ENCODE results near the gene FIS1.
A peak's percentile ranks its signal among the peaks of the same experiment; 100 is the strongest.

FIS1 gene

DNA sequence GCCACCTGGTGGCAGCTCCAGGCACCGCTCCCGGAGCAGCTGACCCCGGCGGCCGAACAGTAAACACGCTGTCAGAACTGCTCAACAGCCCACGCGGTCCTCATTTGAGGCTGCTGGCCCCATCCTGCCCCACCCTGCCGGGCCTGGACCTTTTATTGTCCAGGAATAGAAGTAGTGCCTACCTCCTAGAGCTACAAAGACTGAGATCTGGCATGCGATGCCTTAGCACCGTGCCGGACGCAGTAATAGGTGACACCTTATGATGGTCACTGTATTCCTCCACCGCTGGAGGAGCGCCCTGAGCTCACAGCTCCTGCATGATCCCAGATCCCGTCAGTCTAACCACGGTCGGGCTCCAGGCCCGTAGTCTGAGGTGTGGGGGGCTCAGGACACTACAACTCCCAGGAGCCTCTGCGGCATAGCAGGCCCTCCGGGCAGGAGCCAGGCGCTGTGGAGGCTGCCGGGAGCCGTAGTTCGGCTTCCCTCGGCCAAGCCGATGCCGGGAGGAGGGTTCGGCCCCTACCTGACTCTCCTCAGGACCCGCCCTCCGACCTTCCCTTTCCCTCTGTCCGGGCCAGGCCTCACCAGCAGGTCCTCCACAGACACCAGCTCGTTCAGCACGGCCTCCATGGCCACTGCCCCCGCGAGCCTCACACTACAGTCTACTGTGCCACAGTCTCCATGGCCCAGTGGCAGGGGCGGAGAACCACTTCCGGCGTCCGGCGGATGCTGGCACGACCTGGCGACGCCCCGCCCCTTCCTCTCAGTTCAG, at the start of gene FIS1:
Gene FIS1 (minus strand): TSS at position 707 of the 772 bp plus-strand sequence. CDS start 77 bp downstream, at position 630.
- TF ChIP-seq SNAI2 (CRISPR knock-in tag; IDR thresholded peaks at IDR 0.05) (no peak), ZFP3 (CRISPR knock-in tag; IDR thresholded peaks at IDR 0.05) (0 out of 2 replicates have a peak, but pooled peaks have one; percentile 4), GLIS3 (CRISPR knock-in tag; IDR thresholded peaks at IDR 0.05) (no peak; the same call in 1 of the 2 replicates), ZC3H10 (CRISPR knock-in tag; IDR thresholded peaks at IDR 0.05) (no peak), ISL1 (CRISPR knock-in tag; IDR thresholded peaks at IDR 0.05) (no peak), RARB (CRISPR knock-in tag; IDR thresholded peaks at IDR 0.05) (no peak; the same call in 1 of the 2 replicates), ARNTL (CRISPR knock-in tag; IDR thresholded peaks at IDR 0.05; ENCODE audit: borderline replicate concordance, low read depth) (no peak), TCF4 (CRISPR knock-in tag; IDR thresholded peaks at IDR 0.05; ENCODE audit: borderline replicate concordance) (no peak), ESRRG (CRISPR knock-in tag; IDR thresholded peaks at IDR 0.05) (0 out of 2 replicates have a peak, but pooled peaks have one; percentile 76), PPARA (CRISPR knock-in tag; IDR thresholded peaks at IDR 0.05; ENCODE audit: borderline replicate concordance) (no peak), TOX (CRISPR knock-in tag; IDR thresholded peaks at IDR 0.05; ENCODE audit: borderline replicate concordance) (no peak), CSDC2 (CRISPR knock-in tag; IDR thresholded peaks at IDR 0.05) (no peak), ZFP30 (CRISPR knock-in tag; IDR thresholded peaks at IDR 0.05) (no peak), ZNF8 (CRISPR knock-in tag; IDR thresholded peaks at IDR 0.05) (no peak), ZNF70 (CRISPR knock-in tag; IDR thresholded peaks at IDR 0.05) (0 out of 2 replicates have a peak, but pooled peaks have one; percentile 21)
- TF ChIP-seq, protein P1, sequence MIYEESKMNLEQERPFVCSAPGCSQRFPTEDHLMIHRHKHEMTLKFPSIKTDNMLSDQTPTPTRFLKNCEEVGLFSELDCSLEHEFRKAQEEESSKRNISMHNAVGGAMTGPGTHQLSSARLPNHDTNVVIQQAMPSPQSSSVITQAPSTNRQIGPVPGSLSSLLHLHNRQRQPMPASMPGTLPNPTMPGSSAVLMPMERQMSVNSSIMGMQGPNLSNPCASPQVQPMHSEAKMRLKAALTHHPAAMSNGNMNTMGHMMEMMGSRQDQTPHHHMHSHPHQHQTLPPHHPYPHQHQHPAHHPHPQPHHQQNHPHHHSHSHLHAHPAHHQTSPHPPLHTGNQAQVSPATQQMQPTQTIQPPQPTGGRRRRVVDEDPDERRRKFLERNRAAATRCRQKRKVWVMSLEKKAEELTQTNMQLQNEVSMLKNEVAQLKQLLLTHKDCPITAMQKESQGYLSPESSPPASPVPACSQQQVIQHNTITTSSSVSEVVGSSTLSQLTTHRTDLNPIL (CRISPR knock-in tag; IDR thresholded peaks at IDR 0.05; ENCODE audit: low read depth): 0 out of 2 replicates have a peak, but pooled peaks have one; percentile 12
- TF ChIP-seq, protein P2, sequence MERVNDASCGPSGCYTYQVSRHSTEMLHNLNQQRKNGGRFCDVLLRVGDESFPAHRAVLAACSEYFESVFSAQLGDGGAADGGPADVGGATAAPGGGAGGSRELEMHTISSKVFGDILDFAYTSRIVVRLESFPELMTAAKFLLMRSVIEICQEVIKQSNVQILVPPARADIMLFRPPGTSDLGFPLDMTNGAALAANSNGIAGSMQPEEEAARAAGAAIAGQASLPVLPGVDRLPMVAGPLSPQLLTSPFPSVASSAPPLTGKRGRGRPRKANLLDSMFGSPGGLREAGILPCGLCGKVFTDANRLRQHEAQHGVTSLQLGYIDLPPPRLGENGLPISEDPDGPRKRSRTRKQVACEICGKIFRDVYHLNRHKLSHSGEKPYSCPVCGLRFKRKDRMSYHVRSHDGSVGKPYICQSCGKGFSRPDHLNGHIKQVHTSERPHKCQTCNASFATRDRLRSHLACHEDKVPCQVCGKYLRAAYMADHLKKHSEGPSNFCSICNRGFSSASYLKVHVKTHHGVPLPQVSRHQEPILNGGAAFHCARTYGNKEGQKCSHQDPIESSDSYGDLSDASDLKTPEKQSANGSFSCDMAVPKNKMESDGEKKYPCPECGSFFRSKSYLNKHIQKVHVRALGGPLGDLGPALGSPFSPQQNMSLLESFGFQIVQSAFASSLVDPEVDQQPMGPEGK (CRISPR knock-in tag; IDR thresholded peaks at IDR 0.05; ENCODE audit: borderline replicate concordance): no peak
- TF ChIP-seq, protein P3, sequence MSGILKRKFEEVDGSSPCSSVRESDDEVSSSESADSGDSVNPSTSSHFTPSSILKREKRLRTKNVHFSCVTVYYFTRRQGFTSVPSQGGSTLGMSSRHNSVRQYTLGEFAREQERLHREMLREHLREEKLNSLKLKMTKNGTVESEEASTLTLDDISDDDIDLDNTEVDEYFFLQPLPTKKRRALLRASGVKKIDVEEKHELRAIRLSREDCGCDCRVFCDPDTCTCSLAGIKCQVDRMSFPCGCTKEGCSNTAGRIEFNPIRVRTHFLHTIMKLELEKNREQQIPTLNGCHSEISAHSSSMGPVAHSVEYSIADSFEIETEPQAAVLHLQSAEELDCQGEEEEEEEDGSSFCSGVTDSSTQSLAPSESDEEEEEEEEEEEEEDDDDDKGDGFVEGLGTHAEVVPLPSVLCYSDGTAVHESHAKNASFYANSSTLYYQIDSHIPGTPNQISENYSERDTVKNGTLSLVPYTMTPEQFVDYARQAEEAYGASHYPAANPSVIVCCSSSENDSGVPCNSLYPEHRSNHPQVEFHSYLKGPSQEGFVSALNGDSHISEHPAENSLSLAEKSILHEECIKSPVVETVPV (CRISPR knock-in tag; IDR thresholded peaks at IDR 0.05): no peak
- TF ChIP-seq, protein P4, sequence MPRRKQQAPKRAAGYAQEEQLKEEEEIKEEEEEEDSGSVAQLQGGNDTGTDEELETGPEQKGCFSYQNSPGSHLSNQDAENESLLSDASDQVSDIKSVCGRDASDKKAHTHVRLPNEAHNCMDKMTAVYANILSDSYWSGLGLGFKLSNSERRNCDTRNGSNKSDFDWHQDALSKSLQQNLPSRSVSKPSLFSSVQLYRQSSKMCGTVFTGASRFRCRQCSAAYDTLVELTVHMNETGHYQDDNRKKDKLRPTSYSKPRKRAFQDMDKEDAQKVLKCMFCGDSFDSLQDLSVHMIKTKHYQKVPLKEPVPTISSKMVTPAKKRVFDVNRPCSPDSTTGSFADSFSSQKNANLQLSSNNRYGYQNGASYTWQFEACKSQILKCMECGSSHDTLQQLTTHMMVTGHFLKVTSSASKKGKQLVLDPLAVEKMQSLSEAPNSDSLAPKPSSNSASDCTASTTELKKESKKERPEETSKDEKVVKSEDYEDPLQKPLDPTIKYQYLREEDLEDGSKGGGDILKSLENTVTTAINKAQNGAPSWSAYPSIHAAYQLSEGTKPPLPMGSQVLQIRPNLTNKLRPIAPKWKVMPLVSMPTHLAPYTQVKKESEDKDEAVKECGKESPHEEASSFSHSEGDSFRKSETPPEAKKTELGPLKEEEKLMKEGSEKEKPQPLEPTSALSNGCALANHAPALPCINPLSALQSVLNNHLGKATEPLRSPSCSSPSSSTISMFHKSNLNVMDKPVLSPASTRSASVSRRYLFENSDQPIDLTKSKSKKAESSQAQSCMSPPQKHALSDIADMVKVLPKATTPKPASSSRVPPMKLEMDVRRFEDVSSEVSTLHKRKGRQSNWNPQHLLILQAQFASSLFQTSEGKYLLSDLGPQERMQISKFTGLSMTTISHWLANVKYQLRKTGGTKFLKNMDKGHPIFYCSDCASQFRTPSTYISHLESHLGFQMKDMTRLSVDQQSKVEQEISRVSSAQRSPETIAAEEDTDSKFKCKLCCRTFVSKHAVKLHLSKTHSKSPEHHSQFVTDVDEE (CRISPR knock-in tag; IDR thresholded peaks at IDR 0.05): peak; percentile 29; the same call in 1 of the 2 replicates
- ATAC-seq: peak; percentile 98

DNA sequence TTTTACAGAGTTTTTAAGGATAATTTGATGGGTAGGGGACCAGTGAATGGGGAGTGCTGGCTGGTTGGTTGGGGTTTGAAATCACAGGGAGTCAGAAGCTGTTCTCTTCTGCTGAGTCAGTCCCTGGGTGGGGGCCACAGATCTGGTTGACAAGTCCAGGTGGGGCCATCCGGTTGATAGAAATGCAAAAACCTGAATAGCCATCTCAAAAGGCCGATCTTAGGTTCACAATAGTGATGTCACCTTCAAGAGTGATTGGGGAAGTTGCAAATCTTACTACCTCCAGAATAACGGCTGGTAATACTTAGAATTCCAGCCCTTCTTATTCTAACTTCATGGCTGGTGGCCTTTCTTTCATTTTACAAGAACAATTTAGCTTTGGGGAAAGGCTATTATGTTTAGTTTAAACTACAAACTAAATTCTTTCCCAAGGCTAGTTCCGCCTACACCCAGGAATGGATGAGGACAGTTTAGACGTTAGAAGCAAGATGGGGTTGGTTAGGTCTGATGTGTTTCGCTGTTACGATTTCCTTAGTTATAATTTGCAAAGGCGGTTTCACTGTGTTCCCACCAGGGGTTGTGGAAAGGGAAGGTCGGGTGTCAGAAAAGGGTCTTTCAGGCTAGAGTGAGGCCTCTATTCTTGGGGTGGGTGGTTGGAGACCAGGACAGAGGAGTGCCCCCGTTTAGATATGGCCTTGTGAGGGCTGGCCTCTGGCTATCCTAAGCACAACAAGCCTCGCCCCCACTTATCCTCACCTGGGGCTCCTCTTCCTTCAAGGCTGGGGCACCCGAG, 49.4 kb upstream of the FIS1 start:
- no peak for ATAC-seq
- TF ChIP-seq, protein P5, sequence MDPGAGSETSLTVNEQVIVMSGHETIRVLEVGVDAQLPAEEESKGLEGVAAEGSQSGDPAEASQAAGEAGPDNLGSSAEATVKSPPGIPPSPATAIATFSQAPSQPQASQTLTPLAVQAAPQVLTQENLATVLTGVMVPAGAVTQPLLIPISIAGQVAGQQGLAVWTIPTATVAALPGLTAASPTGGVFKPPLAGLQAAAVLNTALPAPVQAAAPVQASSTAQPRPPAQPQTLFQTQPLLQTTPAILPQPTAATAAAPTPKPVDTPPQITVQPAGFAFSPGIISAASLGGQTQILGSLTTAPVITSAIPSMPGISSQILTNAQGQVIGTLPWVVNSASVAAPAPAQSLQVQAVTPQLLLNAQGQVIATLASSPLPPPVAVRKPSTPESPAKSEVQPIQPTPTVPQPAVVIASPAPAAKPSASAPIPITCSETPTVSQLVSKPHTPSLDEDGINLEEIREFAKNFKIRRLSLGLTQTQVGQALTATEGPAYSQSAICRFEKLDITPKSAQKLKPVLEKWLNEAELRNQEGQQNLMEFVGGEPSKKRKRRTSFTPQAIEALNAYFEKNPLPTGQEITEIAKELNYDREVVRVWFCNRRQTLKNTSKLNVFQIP (CRISPR knock-in tag; IDR thresholded peaks at IDR 0.05; ENCODE audit: borderline replicate concordance, low read depth): no peak
- no peak for TF ChIP-seq ARNTL (CRISPR knock-in tag; IDR thresholded peaks at IDR 0.05; ENCODE audit: borderline replicate concordance, low read depth)
- TF ChIP-seq GLIS3 (CRISPR knock-in tag; IDR thresholded peaks at IDR 0.05): no peak
- no peak for TF ChIP-seq TCF4 (CRISPR knock-in tag; IDR thresholded peaks at IDR 0.05; ENCODE audit: borderline replicate concordance)
- TF ChIP-seq, protein P4 (CRISPR knock-in tag; IDR thresholded peaks at IDR 0.05): no peak
- TF ChIP-seq ZNF70 (CRISPR knock-in tag; IDR thresholded peaks at IDR 0.05): no peak
- no peak for TF ChIP-seq ZNF565 (CRISPR knock-in tag; conservative IDR thresholded peaks at IDR 0.05; ENCODE audit: low read depth)
- no peak for TF ChIP-seq ISL1 (CRISPR knock-in tag; IDR thresholded peaks at IDR 0.05)
- TF ChIP-seq ESRRG (CRISPR knock-in tag; IDR thresholded peaks at IDR 0.05): no peak
- no peak for TF ChIP-seq BACH2 (CRISPR knock-in tag; IDR thresholded peaks at IDR 0.05; ENCODE audit: borderline replicate concordance)
- TF ChIP-seq TOX (CRISPR knock-in tag; IDR thresholded peaks at IDR 0.05; ENCODE audit: borderline replicate concordance): no peak
- TF ChIP-seq, protein P3 (CRISPR knock-in tag; IDR thresholded peaks at IDR 0.05): no peak
- TF ChIP-seq ZC3H10 (CRISPR knock-in tag; IDR thresholded peaks at IDR 0.05): no peak
